Erythroblast (primary cell): Measurements from ENCODE around the gene CHADL.

Source experiments
- GATA1 ChIP-seq: IDR thresholded peaks from 2 replicates; pipeline ENCODE4 v1.6.1; 2011; ENCODE audit warnings: low read depth, mild to moderate bottlenecking, control low read depth, low read length, moderate library complexity
- POLR2A ChIP-seq: IDR thresholded peaks from 2 replicates; pipeline ENCODE4 v1.6.1; 2011; ENCODE audit warnings: mild to moderate bottlenecking, low read length

DNA sequence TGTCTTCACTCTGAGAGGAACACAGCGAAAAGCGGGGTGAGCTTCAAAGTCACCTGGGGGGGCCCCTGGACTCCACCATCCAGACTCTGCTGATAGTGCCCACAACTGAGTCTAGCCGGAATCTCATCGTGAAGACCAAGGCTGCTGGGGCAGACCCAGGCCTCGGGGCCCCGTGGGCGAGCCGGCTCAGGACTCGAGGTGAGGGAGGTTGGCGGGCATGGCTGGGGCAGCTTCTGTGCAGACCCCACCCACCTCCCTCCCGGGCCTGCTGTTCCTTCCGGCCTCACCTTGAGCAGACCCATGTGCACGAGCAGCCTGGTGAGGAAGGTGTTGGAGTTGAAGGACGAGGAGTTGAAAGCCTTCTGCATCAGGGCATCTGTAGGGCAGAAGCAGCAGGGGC lies 8.7 kb upstream of the CHADL start:
- no peak for TF ChIP-seq POLR2A
- TF ChIP-seq GATA1, result no peak
